ENCODE measurements around the gene CAPN8.

Gene CAPN8

GRCh38 chr1:223667484-223668182 is 2.1 kb upstream of the CAPN8 start:
- no peak overlapping the region for H3K27ac ChIP-seq (ENCODE audit: low read length, poor library complexity, severe bottlenecking)
- H2BK5ac ChIP-seq (ENCODE audit: low read depth, low read length, poor library complexity, severe bottlenecking), result no peak overlapping the region
- H4K8ac ChIP-seq (ENCODE audit: low read length), result no peak overlapping the region
- 85% methylated on average over 3 of the region's 3 CpGs for WGBS
- H2BK120ac ChIP-seq (ENCODE audit: low read depth, low read length), result no peak overlapping the region
- no peak overlapping the region for H2AFZ ChIP-seq (ENCODE audit: low read depth, low read length)
- DNase-seq, result peak; percentile 11
- H3K9me3 ChIP-seq (ENCODE audit: control insufficient read depth, low read length), result no peaks in the 10 kb centered on the region
- no peak overlapping the region for H3K4ac ChIP-seq (ENCODE audit: low read depth in 1 of 2, low read length in 2 of 2)
- no peak overlapping the region for H2AK5ac ChIP-seq (ENCODE audit: low read length, severe bottlenecking)
- no peak overlapping the region for H3K14ac ChIP-seq (ENCODE audit: low read length in 2 of 2)
- no peak overlapping the region for H4K91ac ChIP-seq (ENCODE audit: low read length)
- no peak overlapping the region for H3K18ac ChIP-seq (ENCODE audit: low read depth in 1 of 2, low read length in 2 of 2)
- H3K9ac ChIP-seq (ENCODE audit: low read length), result no peak overlapping the region
- no peak overlapping the region for H3K4me3 ChIP-seq (ENCODE audit: insufficient read depth in 1 of 2, low read depth in 1 of 2, low read length in 2 of 2)
- no peak overlapping the region for H3K4me2 ChIP-seq (ENCODE audit: low read length, poor library complexity, severe bottlenecking)
- H2BK12ac ChIP-seq (ENCODE audit: low read length in 2 of 2), result no peak overlapping the region
- H3K23ac ChIP-seq (ENCODE audit: low read length in 2 of 2), result no peak overlapping the region
- peaks cover 17 to 40% of the 10 kb centered on the region in 2 experiments for H3K27me3 ChIP-seq (ENCODE audit: control insufficient read depth in 1 of 2, insufficient read depth in 1 of 2, low read length in 2 of 2)
- no peaks in the 10 kb centered on the region for H3K79me1 ChIP-seq (replicated peaks; ENCODE audit: low read length, poor library complexity, severe bottlenecking)
- H2BK15ac ChIP-seq (ENCODE audit: low read depth, poor library complexity, severe bottlenecking), result no peak overlapping the region
- no peaks in the 10 kb centered on the region for H3K36me3 ChIP-seq (ENCODE audit: control insufficient read depth in 1 of 2, insufficient read depth in 2 of 2, low read depth in 1 of 2, low read length in 2 of 2)
- no peaks in the 10 kb centered on the region for H3K4me1 ChIP-seq (ENCODE audit: control insufficient read depth, insufficient read depth, low read depth, low read length)

GRCh38 chr1:223664106-223664505 is 1.4 kb downstream of the CAPN8 start:
- H2BK120ac ChIP-seq (ENCODE audit: low read depth, low read length), result no peak overlapping the region
- H3K23ac ChIP-seq (ENCODE audit: low read length in 2 of 2), result no peak overlapping the region
- H3K14ac ChIP-seq (ENCODE audit: low read length in 2 of 2), result no peak overlapping the region
- H3K9ac ChIP-seq (ENCODE audit: low read length), result no peak overlapping the region
- no peak overlapping the region for H3K4me3 ChIP-seq (ENCODE audit: insufficient read depth in 1 of 2, low read depth in 1 of 2, low read length in 2 of 2)
- H2BK5ac ChIP-seq (ENCODE audit: low read depth, low read length, poor library complexity, severe bottlenecking), result no peak overlapping the region
- H2AFZ ChIP-seq (ENCODE audit: low read depth, low read length), result peak overlapping the region; percentile 36
- H2AK5ac ChIP-seq (ENCODE audit: low read length, severe bottlenecking), result no peak overlapping the region
- H4K8ac ChIP-seq (ENCODE audit: low read length), result no peak overlapping the region
- H3K4ac ChIP-seq (ENCODE audit: low read depth in 1 of 2, low read length in 2 of 2), result no peak overlapping the region
- WGBS, result 74% methylated on average over 5 of the region's 5 CpGs
- H2BK15ac ChIP-seq (ENCODE audit: low read depth, poor library complexity, severe bottlenecking), result no peak overlapping the region
- H3K27me3 ChIP-seq (ENCODE audit: control insufficient read depth in 1 of 2, insufficient read depth in 1 of 2, low read length in 2 of 2), result peaks cover 30 to 38% of the 10 kb centered on the region in 2 experiments
- H4K91ac ChIP-seq (ENCODE audit: low read length), result no peak overlapping the region
- H3K79me1 ChIP-seq (replicated peaks; ENCODE audit: low read length, poor library complexity, severe bottlenecking), result no peaks in the 10 kb centered on the region
- H3K18ac ChIP-seq (ENCODE audit: low read depth in 1 of 2, low read length in 2 of 2), result no peak overlapping the region
- DNase-seq, result no peak
- no peaks in the 10 kb centered on the region for H3K9me3 ChIP-seq (ENCODE audit: control insufficient read depth, low read length)
- H2BK12ac ChIP-seq (ENCODE audit: low read length in 2 of 2), result no peak overlapping the region
- H3K27ac ChIP-seq (ENCODE audit: low read length, poor library complexity, severe bottlenecking), result no peak overlapping the region
- H3K4me2 ChIP-seq (ENCODE audit: low read length, poor library complexity, severe bottlenecking), result no peak overlapping the region
- no peaks in the 10 kb centered on the region for H3K36me3 ChIP-seq (ENCODE audit: control insufficient read depth in 1 of 2, insufficient read depth in 2 of 2, low read depth in 1 of 2, low read length in 2 of 2)
- H3K4me1 ChIP-seq (ENCODE audit: control insufficient read depth, insufficient read depth, low read depth, low read length), result no peaks in the 10 kb centered on the region

GRCh38 chr1:223662943-223663342 is 2.6 kb downstream of the CAPN8 start:
- Histone ChIP-seq H3K4me3 (ENCODE audit: insufficient read depth in 1 of 2, low read depth in 1 of 2, low read length in 2 of 2) (no peak overlapping the region), H3K23ac (ENCODE audit: low read length in 2 of 2) (no peak overlapping the region), H3K27ac (ENCODE audit: low read length, poor library complexity, severe bottlenecking) (no peak overlapping the region), H3K14ac (ENCODE audit: low read length in 2 of 2) (no peak overlapping the region), H2BK120ac (ENCODE audit: low read depth, low read length) (no peak overlapping the region), H3K79me1 (replicated peaks; ENCODE audit: low read length, poor library complexity, severe bottlenecking) (no peaks in the 10 kb centered on the region), H4K8ac (ENCODE audit: low read length) (no peak overlapping the region), H2AFZ (ENCODE audit: low read depth, low read length) (no peak overlapping the region), H3K4ac (ENCODE audit: low read depth in 1 of 2, low read length in 2 of 2) (no peak overlapping the region), H2AK5ac (ENCODE audit: low read length, severe bottlenecking) (no peak overlapping the region), H4K91ac (ENCODE audit: low read length) (no peak overlapping the region), H3K9me3 (ENCODE audit: control insufficient read depth, low read length) (no peaks in the 10 kb centered on the region), H2BK15ac (ENCODE audit: low read depth, poor library complexity, severe bottlenecking) (no peak overlapping the region), H3K18ac (ENCODE audit: low read depth in 1 of 2, low read length in 2 of 2) (no peak overlapping the region), H3K4me1 (ENCODE audit: control insufficient read depth, insufficient read depth, low read depth, low read length) (no peaks in the 10 kb centered on the region), H3K27me3 (ENCODE audit: control insufficient read depth in 1 of 2, insufficient read depth in 1 of 2, low read length in 2 of 2) (peaks cover 30 to 35% of the 10 kb centered on the region in 2 experiments), H3K4me2 (ENCODE audit: low read length, poor library complexity, severe bottlenecking) (no peak overlapping the region), H3K36me3 (ENCODE audit: control insufficient read depth in 1 of 2, insufficient read depth in 2 of 2, low read depth in 1 of 2, low read length in 2 of 2) (no peaks in the 10 kb centered on the region), H2BK12ac (ENCODE audit: low read length in 2 of 2) (no peak overlapping the region), H3K9ac (ENCODE audit: low read length) (no peak overlapping the region), H2BK5ac (ENCODE audit: low read depth, low read length, poor library complexity, severe bottlenecking) (no peak overlapping the region)
- WGBS, result 50% methylated on average over 3 of the region's 5 CpGs
- DNase-seq, result no peak

- no peak overlapping the region for H3K4me3 ChIP-seq (ENCODE audit: insufficient read depth in 1 of 2, low read depth in 1 of 2, low read length in 2 of 2)
- no peak for DNase-seq
- H3K4ac ChIP-seq (ENCODE audit: low read depth in 1 of 2, low read length in 2 of 2), result no peak overlapping the region
- no peaks in the 10 kb centered on the region for H3K36me3 ChIP-seq (ENCODE audit: control insufficient read depth in 1 of 2, insufficient read depth in 2 of 2, low read depth in 1 of 2, low read length in 2 of 2)
- H4K91ac ChIP-seq (ENCODE audit: low read length), result no peak overlapping the region
- H2BK120ac ChIP-seq (ENCODE audit: low read depth, low read length), result no peak overlapping the region
- H3K27ac ChIP-seq (ENCODE audit: low read length, poor library complexity, severe bottlenecking), result no peak overlapping the region
- no peak overlapping the region for H2BK15ac ChIP-seq (ENCODE audit: low read depth, poor library complexity, severe bottlenecking)
- no peak overlapping the region for H2BK12ac ChIP-seq (ENCODE audit: low read length in 2 of 2)
- no peak overlapping the region for H3K14ac ChIP-seq (ENCODE audit: low read length in 2 of 2)
- no peak overlapping the region for H4K8ac ChIP-seq (ENCODE audit: low read length)
- H3K79me1 ChIP-seq (replicated peaks; ENCODE audit: low read length, poor library complexity, severe bottlenecking), result no peaks in the 10 kb centered on the region
- H3K4me2 ChIP-seq (ENCODE audit: low read length, poor library complexity, severe bottlenecking), result no peak overlapping the region
- no peak overlapping the region for H3K9ac ChIP-seq (ENCODE audit: low read length)
- no peak overlapping the region for H3K18ac ChIP-seq (ENCODE audit: low read depth in 1 of 2, low read length in 2 of 2)
- H3K23ac ChIP-seq (ENCODE audit: low read length in 2 of 2), result no peak overlapping the region
- H3K27me3 ChIP-seq (ENCODE audit: control insufficient read depth in 1 of 2, insufficient read depth in 1 of 2, low read length in 2 of 2), result peaks cover 28 to 40% of the 10 kb centered on the region in 2 experiments
- no peak overlapping the region for H2AFZ ChIP-seq (ENCODE audit: low read depth, low read length)
- H3K9me3 ChIP-seq (ENCODE audit: control insufficient read depth, low read length), result no peaks in the 10 kb centered on the region
- no peak overlapping the region for H2BK5ac ChIP-seq (ENCODE audit: low read depth, low read length, poor library complexity, severe bottlenecking)
- H2AK5ac ChIP-seq (ENCODE audit: low read length, severe bottlenecking), result no peak overlapping the region
- 70% methylated on average over 4 of the region's 4 CpGs for WGBS
- no peaks in the 10 kb centered on the region for H3K4me1 ChIP-seq (ENCODE audit: control insufficient read depth, insufficient read depth, low read depth, low read length)
Observed at GRCh38 chr1:223659711-223660110, 5.8 kb downstream of the CAPN8 start.

Data from mesenchymal stem cell (in vitro differentiated cells and primary cell).